Measurements from ENCODE around the gene GRIA3.
"Not testable (repeated sequence)": the region's sequence is repeated elsewhere in the genome, so short reads cannot be mapped to it uniquely, and the experiment has no call there.

The GRIA3 gene

GRCh38 chrX:123514279-123514640, 330.2 kb downstream of the GRIA3 start:
- not testable (repeated sequence) for H3K27ac ChIP-seq (ENCODE audit: low read length); H3K36me3 ChIP-seq (ENCODE audit: control insufficient read depth in 2 of 2, insufficient read depth in 2 of 2, low read length in 2 of 2); H3K9me3 ChIP-seq (ENCODE audit: control insufficient read depth in 2 of 2, low read length in 2 of 2); H3K27me3 ChIP-seq (ENCODE audit: control insufficient read depth in 1 of 2, insufficient read depth in 2 of 2, low read length in 2 of 2); H3K4me3 ChIP-seq (ENCODE audit: low read length in 2 of 2); H3K4me1 ChIP-seq (ENCODE audit: control insufficient read depth, insufficient read depth, low read length); H3K9ac ChIP-seq (ENCODE audit: low read length in 2 of 2)

GRCh38 chrX:123518791-123519190, 334.7 kb downstream of the GRIA3 start:
- Histone ChIP-seq H3K27ac (ENCODE audit: low read length) (no peak overlapping the region), H3K4me1 (ENCODE audit: control insufficient read depth, insufficient read depth, low read length) (no peaks in the 10 kb centered on the region), H3K27me3 (ENCODE audit: control insufficient read depth in 1 of 2, insufficient read depth in 2 of 2, low read length in 2 of 2) (no peaks in the 10 kb centered on the region), H3K36me3 (ENCODE audit: control insufficient read depth in 2 of 2, insufficient read depth in 2 of 2, low read length in 2 of 2) (no peaks in the 10 kb centered on the region), H3K4me3 (ENCODE audit: low read length in 2 of 2) (no peak overlapping the region), H3K9ac (ENCODE audit: low read length in 2 of 2) (no peak overlapping the region), H3K9me3 (ENCODE audit: control insufficient read depth in 2 of 2, low read length in 2 of 2) (peaks cover 0 to 4% of the 10 kb centered on the region in 2 donors)

- no peak overlapping the region for H3K9ac ChIP-seq (ENCODE audit: low read length in 2 of 2)
- no peak overlapping the region for H3K27ac ChIP-seq (ENCODE audit: low read length)
- no peaks in the 10 kb centered on the region for H3K36me3 ChIP-seq (ENCODE audit: control insufficient read depth in 2 of 2, insufficient read depth in 2 of 2, low read length in 2 of 2)
- peaks cover 0 to 4% of the 10 kb centered on the region in 2 donors for H3K9me3 ChIP-seq (ENCODE audit: control insufficient read depth in 2 of 2, low read length in 2 of 2)
- no peaks in the 10 kb centered on the region for H3K27me3 ChIP-seq (ENCODE audit: control insufficient read depth in 1 of 2, insufficient read depth in 2 of 2, low read length in 2 of 2)
- no peaks in the 10 kb centered on the region for H3K4me1 ChIP-seq (ENCODE audit: control insufficient read depth, insufficient read depth, low read length)
- no peak overlapping the region for H3K4me3 ChIP-seq (ENCODE audit: low read length in 2 of 2)
These were observed 341.1 kb downstream of the GRIA3 start for GRCh38 chrX:123525123-123525725.

GRCh38 chrX:123530726-123531125, 346.6 kb downstream of the GRIA3 start:
- H3K4me1 ChIP-seq (ENCODE audit: control insufficient read depth, insufficient read depth, low read length); H3K4me3 ChIP-seq (ENCODE audit: low read length in 2 of 2); H3K9me3 ChIP-seq (ENCODE audit: control insufficient read depth in 2 of 2, low read length in 2 of 2); H3K27ac ChIP-seq (ENCODE audit: low read length); H3K9ac ChIP-seq (ENCODE audit: low read length in 2 of 2); H3K27me3 ChIP-seq (ENCODE audit: control insufficient read depth in 1 of 2, insufficient read depth in 2 of 2, low read length in 2 of 2); H3K36me3 ChIP-seq (ENCODE audit: control insufficient read depth in 2 of 2, insufficient read depth in 2 of 2, low read length in 2 of 2): not testable (repeated sequence)

Measured in stomach smooth muscle (tissue), 2 donors.